T-helper 2 cell treated with Interferon-gamma antibody and Interleukin-4, amounts not matched to agents 100 ng/mL and 5 ng/mL, for 36 hours (primary cell): Measurements from ENCODE around the gene RTP4. TPM values are rescaled to one million over a fixed set of nuclear protein-coding genes. Genes with fewer than 3 reads are reported as not detected.

Source experiments
- intact Hi-C: fragments of 100-400 bp; cut with micrococcal nuclease; formaldehyde crosslinking; loops from one replicate; pipeline ENCODE4 v1.15.1; 2023
- total RNA-seq: library from RNA; stranded (reverse); gene quantifications from 2 replicates; pipeline ENCODE4 v1.2.3, GENCODE V29; 2022

The RTP4 gene
- total RNA-seq = 12.9 and 13.0 TPM in 2 replicates

- intact Hi-C loops = loop anchor here (5.0 to 10.0 kb wide), 2 partner anchors 436 to 1764 kb away; no protein-coding TSS in a partner anchor
Measured at GRCh38 chr3:187368251-187369088, at the start of gene RTP4. Gene RTP4 (plus strand): TSS chr3:187368385. CDS start chr3:187368442, 57 bp downstream.

DNA sequence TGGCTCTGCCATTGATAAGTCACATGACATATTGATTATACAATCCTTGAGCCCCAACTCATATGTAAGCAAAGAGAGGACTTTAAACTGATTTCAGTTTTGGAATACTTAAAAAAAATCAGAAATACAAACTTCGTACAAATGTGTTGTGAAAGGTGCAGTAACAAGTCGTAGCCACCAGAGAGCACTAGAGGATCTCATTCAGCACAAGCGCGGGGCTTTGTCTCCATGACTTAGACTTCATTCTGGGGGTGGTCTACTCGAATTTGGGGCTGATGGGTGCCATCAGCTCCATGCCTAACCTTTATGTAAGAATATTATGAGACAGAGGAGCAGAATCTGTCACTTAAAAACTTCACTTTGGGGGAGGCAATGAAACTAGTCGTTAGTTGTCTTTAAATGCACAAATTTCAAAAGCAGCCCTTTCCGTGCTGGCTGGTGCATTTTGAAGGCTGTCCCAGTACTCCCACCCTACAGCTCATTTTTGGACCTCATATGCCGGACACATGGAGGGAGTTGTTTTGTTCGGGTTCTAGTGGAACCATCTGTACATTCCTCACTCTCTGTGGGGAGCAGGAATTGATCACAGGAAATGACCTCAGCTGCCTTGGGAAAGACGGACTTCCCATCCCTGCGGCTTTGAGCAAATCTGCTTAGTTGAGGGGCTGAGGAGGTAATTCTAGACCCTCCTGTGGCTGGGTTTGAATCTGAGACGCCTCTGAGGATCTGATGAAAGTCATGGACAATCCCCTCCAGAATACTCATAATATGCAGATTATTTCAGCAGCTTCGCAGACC is 49.2 kb upstream of the RTP4 start:
- intact Hi-C loops = loop anchor here (1.0 to 10.0 kb wide), 4 partner anchors 94 to 395 kb away; no protein-coding TSS in a partner anchor

DNA sequence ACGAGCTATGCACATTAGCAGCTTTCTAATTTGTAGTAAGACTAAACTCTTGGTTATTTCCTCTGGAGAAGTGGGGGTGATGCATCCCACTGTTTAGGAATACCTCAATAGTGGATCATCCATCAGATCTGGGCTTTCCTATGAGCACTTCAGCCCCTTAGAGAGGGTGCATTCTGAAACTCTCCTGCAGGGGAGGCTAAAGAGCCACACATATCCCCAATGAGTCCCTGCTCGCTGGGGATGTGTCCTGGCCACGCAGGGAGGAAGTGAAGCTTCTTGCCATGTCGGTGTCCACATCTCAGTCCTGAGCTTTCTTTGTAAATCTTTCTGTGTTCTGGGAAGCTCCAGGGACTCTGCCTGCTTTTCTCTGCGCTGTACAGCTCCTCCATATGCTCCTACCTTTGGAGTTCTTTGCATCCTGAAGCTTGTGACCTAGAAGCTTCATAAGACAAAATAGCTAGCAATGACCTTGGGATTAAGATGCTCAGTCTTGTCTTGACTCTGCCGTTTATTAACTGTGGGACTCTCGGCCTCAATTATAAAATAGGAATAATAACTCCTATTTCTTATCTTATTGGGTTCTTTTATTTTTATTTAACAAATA is 48.4 kb upstream of the RTP4 start:
- intact Hi-C loops = loop anchor here (1.0 to 10.0 kb wide), 4 partner anchors 95 to 394 kb away; no protein-coding TSS in a partner anchor

DNA sequence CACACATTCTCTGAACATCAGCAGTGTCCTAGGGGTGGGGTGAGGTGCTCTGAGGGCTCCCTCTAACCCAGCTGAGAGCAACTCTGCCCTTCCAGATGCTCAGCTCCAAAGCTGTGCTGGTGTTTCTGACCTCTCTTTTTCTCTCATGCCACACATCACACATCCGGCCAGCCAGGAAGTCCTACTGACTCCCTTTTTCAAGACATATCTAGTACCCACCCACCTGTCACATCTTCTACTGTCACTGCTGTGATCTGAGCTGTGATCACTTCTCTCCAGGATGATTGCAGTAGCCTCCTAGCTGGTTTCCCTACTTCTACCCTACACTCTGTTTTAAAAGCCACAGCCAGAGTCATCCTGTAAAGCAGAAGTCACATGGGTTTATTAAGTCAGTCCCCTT is 46.4 kb upstream of the RTP4 start:
- intact Hi-C loops = no loop called here

DNA sequence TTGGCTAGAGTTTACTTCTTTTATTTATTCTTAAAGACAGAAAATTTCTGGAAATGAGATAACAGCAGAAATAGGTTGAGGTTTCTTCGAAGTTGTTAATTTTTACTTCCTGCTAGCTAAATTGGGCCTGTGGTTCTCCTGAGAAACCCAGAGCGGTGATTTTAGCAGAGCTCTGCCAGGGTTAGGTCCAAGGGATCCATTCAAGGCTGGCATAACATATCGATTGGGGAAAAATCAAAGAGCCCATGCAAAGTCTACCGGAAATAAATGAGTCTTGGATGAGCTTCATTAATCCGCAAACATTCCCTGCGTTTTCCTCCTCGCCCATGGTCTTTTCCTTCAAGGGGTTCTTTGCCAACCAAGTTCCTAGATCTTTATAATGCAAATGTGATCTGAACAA is 45.9 kb upstream of the RTP4 start:
- intact Hi-C loops = no loop called here

DNA sequence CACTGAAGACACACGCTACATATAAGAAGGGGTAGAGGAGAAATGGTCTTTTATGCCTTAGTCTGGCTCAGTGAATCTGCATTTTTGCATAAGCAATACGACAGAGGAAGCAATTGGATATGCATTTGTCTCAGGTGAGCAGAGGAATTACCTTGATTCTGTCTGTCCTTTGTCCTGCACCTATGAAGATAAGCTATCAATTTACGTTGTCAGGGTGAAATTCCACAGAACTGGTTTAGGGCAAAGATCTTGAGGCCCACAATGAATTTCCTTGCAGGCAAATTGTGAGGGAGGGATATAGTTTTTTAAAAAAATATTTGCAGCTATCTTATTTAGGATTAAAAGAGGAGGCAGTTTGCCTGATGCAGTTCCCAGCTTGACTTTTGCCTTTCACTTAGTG is 45.1 kb upstream of the RTP4 start:
- intact Hi-C loops = no loop called here

DNA sequence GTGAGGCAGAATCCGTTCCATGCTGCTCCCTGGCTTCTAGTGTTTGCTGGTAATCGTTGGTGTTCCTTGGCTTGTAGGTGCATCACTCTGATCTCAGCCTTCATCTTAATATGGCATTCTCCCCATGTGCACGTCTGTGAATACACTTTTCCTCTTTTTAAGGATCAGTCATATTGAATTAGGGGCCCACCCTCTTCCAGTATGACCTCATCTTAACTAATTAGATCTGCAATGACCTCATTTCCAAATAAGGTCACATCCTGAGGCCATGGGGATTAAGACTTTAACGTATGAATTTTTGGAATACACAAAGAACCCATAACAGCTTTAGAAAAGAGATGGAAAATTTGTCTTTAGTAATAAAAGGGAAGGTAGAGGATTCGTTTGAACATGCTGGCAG is 42.6 kb upstream of the RTP4 start:
- intact Hi-C loops = no loop called here

GRCh38 chr3:187327845-187328244 is 40.3 kb upstream of the RTP4 start:
- intact Hi-C loops = no loop called here

DNA sequence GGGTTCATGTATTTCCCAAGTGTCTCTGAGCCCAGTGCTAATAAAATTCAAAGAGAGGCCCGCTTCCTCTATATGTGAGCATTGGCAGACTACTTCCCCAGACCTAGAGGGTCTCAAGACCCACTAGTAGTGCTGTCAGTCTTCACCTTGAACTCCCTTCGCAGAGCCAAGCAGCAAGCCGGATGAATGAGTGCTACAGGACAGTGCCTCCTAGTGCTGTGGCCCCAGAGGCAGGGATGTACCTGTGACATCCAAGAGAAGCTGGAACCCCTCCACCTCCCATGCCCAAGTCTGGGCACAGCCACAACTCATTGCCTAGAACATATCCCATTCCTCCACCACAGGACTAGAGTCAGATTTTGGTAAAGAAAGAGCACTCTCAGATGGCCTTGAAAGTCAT is 39.5 kb upstream of the RTP4 start:
- intact Hi-C loops = no loop called here

GRCh38 chr3:187334904-187335303 is 33.3 kb upstream of the RTP4 start:
- intact Hi-C loops = no loop called here

- intact Hi-C loops = no loop called here
Measured at GRCh38 chr3:187336322-187336721, 31.9 kb upstream of the RTP4 start.

GRCh38 chr3:187340578-187340977 is 27.6 kb upstream of the RTP4 start:
- intact Hi-C loops = no loop called here

GRCh38 chr3:187342255-187342654 is 25.9 kb upstream of the RTP4 start:
- intact Hi-C loops = no loop called here

- intact Hi-C loops = no loop called here
Measured at GRCh38 chr3:187343670-187344069, 24.5 kb upstream of the RTP4 start.

- intact Hi-C loops = no loop called here
Measured at GRCh38 chr3:187352581-187353575, 15.3 kb upstream of the RTP4 start.

DNA sequence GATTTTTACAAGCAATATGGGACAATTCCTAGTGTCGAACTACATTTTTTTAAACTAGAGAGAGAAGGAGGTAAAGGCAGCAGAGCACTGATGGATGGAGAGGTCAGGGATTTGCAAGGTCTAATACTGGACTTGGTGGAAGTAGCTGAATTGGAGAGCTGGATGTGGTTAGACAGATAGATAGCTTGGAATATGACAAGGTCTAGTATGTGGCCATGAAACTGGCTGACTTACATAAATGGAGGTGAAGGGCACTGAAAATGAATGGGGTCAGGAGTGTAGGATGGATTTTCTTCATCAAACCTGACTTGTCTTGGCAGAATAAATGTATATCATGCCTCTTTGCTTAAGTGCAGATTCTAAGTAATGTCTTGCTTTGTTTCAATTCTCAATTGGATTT is 10.1 kb upstream of the RTP4 start:
- intact Hi-C loops = no loop called here

DNA sequence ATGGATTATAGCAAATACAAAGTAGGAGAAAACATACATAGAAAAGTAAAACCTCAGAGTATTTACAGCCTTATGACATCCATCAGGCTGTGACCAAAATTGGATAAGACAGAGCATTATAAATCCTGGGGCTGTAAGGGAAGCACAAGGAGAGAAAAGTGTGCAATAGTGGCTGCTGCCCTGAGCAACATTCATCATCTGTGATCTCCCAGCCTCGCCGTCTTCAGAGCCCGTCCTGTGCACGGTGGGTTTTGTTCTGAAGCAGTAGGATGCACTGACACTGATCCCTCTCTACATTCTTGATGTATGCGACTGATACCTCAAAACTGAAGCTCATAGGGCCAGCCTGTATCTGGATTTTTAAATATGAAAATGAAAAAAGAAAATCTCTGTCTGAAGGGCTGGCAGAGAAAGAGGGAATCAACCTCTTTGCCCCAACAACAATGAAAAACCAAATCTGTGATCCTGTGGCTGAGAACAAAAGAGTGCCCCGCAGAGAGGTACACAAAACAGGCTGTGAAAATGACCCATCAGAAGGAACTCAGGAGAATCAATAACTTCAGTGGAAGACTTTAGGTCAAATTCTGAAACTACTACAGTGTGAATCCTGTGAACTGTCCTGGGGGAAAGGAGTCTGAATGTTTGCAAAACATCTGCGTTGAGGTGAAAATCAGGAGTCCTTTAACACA is 8.2 kb upstream of the RTP4 start:
- intact Hi-C loops = loop anchor here (10.0 kb wide), 1 partner anchor 445 kb away; no protein-coding TSS in a partner anchor

DNA sequence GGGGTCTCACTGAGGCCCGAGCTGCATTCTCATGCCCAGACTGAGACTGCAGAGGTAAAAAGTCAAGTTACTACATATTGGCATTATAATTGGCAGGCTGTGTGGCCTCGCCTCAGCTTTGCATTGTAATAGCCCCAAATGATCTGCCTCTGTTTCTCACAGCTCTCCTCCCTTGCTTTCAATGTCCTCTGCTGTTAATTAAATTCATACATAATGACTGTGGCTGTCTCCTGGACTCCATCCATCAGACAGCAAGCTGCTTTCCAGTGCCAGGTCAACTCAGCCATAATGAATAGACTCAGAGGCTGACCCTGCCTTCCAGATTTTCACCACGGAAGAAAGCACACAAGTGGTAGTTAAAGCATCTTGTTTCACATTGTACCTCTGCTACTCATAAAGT is 7.6 kb upstream of the RTP4 start:
- intact Hi-C loops = loop anchor here (10.0 kb wide), 1 partner anchor 444 kb away; no protein-coding TSS in a partner anchor

DNA sequence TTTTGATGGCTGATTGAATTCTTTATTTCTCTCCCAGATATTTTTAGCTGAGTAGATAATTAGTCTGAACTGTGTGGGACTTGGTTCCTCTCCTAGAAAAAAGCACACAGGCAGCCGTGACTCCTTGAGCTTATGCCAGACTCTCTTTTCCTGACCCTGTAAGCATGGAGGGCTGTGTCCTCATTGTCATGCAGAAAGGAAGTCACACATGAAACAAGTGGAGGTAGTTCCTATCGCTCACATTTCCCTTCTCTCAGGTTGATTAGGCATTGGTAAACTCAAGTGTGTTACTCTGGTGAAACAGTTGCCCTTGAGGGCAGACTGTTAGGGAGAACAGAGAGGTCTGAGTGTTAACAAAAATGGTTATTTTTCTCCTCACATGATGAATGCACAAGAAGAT is 6.3 kb upstream of the RTP4 start:
- intact Hi-C loops = loop anchor here (10.0 kb wide), 1 partner anchor 443 kb away; no protein-coding TSS in a partner anchor
